Stimulated activated naive CD8-positive, alpha-beta T cell treated with anti-CD3 and anti-CD28 coated beads, Interleukin-15, amount 100 ng/mL, for 72 hours (primary cell): ENCODE measurements around the gene ACTG2.
"Not testable (repeated sequence)": the region's sequence is repeated elsewhere in the genome, so short reads cannot be mapped to it uniquely, and the experiment has no call there.

Experiments
- ATAC-seq: fragments of 150-1000 bp; cut with Tn5 transposase; 2 replicates; pipeline ENCODE4 v1.10.0; 2021; ENCODE audit warnings: mild to moderate bottlenecking, moderate library complexity
- DNase-seq, 2 donors: peaks; one replicate each; pipeline ENCODE4 v3.0.0; 2021 to 2022
- H3K27ac Mint-ChIP-seq, 2 donors: one replicate each; pipeline ENCODE4 v1.8.0; 2022; ENCODE audit warnings: mild to moderate bottlenecking in 2 of 2, mixed read lengths in 2 of 2, moderate library complexity in 2 of 2
- H3K27me3 Mint-ChIP-seq: one replicate; pipeline ENCODE4 v1.8.0; 2022; ENCODE audit warnings: mixed read lengths
- H3K4me1 Mint-ChIP-seq: one replicate; pipeline ENCODE4 v1.8.0; 2022; ENCODE audit warnings: mild to moderate bottlenecking, mixed read lengths
- H3K4me3 Mint-ChIP-seq, 2 donors: one replicate each; pipeline ENCODE4 v1.8.0; 2022; ENCODE audit warnings: mild to moderate bottlenecking in 2 of 2, mixed read lengths in 2 of 2, moderate library complexity in 1 of 2
- H3K9me3 Mint-ChIP-seq, 2 donors: one replicate each; pipeline ENCODE4 v1.8.0; 2022; ENCODE audit warnings: mixed read lengths in 2 of 2

Gene ACTG2

GRCh38 chr2:73892631-73893329 is at the start of gene ACTG2:
Gene ACTG2, plus strand, starts transcription at chr2:73893008. Its CDS starts 8,304 bp downstream, at chr2:73901312.
- H3K27ac Mint-ChIP-seq, result peak within 1 kb of the TSS in 1 of 2 donors; percentile 15

GRCh38 chr2:73844087-73844486 is 48.7 kb upstream of the ACTG2 start:
- H3K9me3 Mint-ChIP-seq, result no peaks in the 10 kb centered on the region
- ATAC-seq (no peak), DNase-seq (no peak)
- no peak overlapping the region for H3K4me3 Mint-ChIP-seq
- peaks cover 4% of the 10 kb centered on the region for H3K4me1 Mint-ChIP-seq
- no peaks in the 10 kb centered on the region for H3K27me3 Mint-ChIP-seq
- H3K27ac Mint-ChIP-seq, result no peak overlapping the region

More at GRCh38 chr2:73892631-73893329, at the start of gene ACTG2:
- DNase-seq, result no peak
- H3K4me1 Mint-ChIP-seq, result peaks cover 41% of the 10 kb centered on the region
- no peaks in the 10 kb centered on the region for H3K9me3 Mint-ChIP-seq
- no peak for ATAC-seq
- H3K27me3 Mint-ChIP-seq, result no peaks in the 10 kb centered on the region
- no peak within 1 kb of the TSS for H3K4me3 Mint-ChIP-seq

GRCh38 chr2:73850009-73850408 is 42.8 kb upstream of the ACTG2 start:
- H3K27ac Mint-ChIP-seq, result no peak overlapping the region
- no peaks in the 10 kb centered on the region for H3K9me3 Mint-ChIP-seq
- no peak for ATAC-seq
- H3K4me1 Mint-ChIP-seq, result no peaks in the 10 kb centered on the region
- H3K27me3 Mint-ChIP-seq, result no peaks in the 10 kb centered on the region
- no peak for DNase-seq
- no peak overlapping the region for H3K4me3 Mint-ChIP-seq

GRCh38 chr2:73851274-73851673 is 41.5 kb upstream of the ACTG2 start:
- peaks cover 9% of the 10 kb centered on the region for H3K4me1 Mint-ChIP-seq
- H3K27me3 Mint-ChIP-seq, result no peaks in the 10 kb centered on the region
- no peak overlapping the region for H3K4me3 Mint-ChIP-seq
- ATAC-seq, result no peak
- no peaks in the 10 kb centered on the region for H3K9me3 Mint-ChIP-seq
- no peak for DNase-seq
- no peak overlapping the region for H3K27ac Mint-ChIP-seq

- peak; percentile 31 for ATAC-seq
- no peaks in the 10 kb centered on the region for H3K9me3 Mint-ChIP-seq
Measured at GRCh38 chr2:73852020-73852419, 40.8 kb upstream of the ACTG2 start.

GRCh38 chr2:73855526-73855925 is 37.3 kb upstream of the ACTG2 start:
- Mint-ChIP-seq H3K9me3 (no peaks in the 10 kb centered on the region), H3K27ac (no peak overlapping the region), H3K4me1 (peaks cover 44% of the 10 kb centered on the region), H3K4me3 (no peak overlapping the region), H3K27me3 (no peaks in the 10 kb centered on the region)
- DNase-seq (no peak), ATAC-seq (no peak)

More at GRCh38 chr2:73852020-73852419, 40.8 kb upstream of the ACTG2 start:
- Mint-ChIP-seq H3K4me1 (peaks cover 16% of the 10 kb centered on the region), H3K27ac (no peak overlapping the region), H3K27me3 (no peaks in the 10 kb centered on the region), H3K4me3 (no peak overlapping the region)
- no peak for DNase-seq

- H3K9me3 Mint-ChIP-seq, result no peaks in the 10 kb centered on the region
- H3K27ac Mint-ChIP-seq, result no peak overlapping the region
- no peaks in the 10 kb centered on the region for H3K27me3 Mint-ChIP-seq
- no peak for ATAC-seq
- H3K4me3 Mint-ChIP-seq, result no peak overlapping the region
- no peak for DNase-seq
- H3K4me1 Mint-ChIP-seq, result peaks cover 46% of the 10 kb centered on the region
Measured at GRCh38 chr2:73856214-73856613, 36.6 kb upstream of the ACTG2 start.

GRCh38 chr2:73859721-73860586 is 32.9 kb upstream of the ACTG2 start:
- no peaks in the 10 kb centered on the region for H3K27me3 Mint-ChIP-seq
- DNase-seq (peak; percentile 26 to 51), ATAC-seq (peak; percentile 100)
- H3K9me3 Mint-ChIP-seq, result no peaks in the 10 kb centered on the region
- H3K27ac Mint-ChIP-seq, result peak overlapping the region; percentile 45 to 70
- peaks cover 46% of the 10 kb centered on the region for H3K4me1 Mint-ChIP-seq
- H3K4me3 Mint-ChIP-seq, result no peak overlapping the region

DNA sequence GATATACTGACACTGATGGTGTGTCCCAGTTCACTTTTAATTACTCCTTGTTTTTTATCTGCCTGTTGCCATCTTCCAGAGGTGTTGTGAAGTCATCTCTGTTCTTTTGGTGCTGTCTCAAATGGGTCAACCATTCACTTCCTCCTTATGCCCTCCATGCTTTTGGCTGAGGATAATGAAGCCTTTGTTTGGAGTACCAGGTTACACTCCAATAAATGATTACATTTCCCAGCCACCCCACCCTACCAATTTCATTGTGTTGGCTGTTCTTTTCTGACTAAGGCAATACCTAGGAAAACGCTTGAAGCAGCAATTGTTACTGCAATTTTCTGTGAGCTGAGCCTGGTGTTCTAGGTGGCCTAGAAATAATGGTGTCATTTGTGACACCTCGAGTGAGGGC is 29.8 kb upstream of the ACTG2 start:
- no peak overlapping the region for H3K27ac Mint-ChIP-seq

GRCh38 chr2:73868204-73868978 is 24.4 kb upstream of the ACTG2 start:
- no peak overlapping the region for H3K27ac Mint-ChIP-seq
- no peak for ATAC-seq

More for the DNA sequence above, 29.8 kb upstream of the ACTG2 start:
- no peak for DNase-seq
- Mint-ChIP-seq H3K9me3 (no peaks in the 10 kb centered on the region), H3K27me3 (no peaks in the 10 kb centered on the region), H3K4me1 (peaks cover 23% of the 10 kb centered on the region), H3K4me3 (no peak overlapping the region)
- ATAC-seq, result no peak

GRCh38 chr2:73870084-73870483 is 22.7 kb upstream of the ACTG2 start:
- no peak overlapping the region for H3K27ac Mint-ChIP-seq
- H3K4me3 Mint-ChIP-seq, result no peak overlapping the region
- H3K27me3 Mint-ChIP-seq, result no peaks in the 10 kb centered on the region
- ATAC-seq (no peak), DNase-seq (no peak)
- no peaks in the 10 kb centered on the region for H3K4me1 Mint-ChIP-seq
- no peaks in the 10 kb centered on the region for H3K9me3 Mint-ChIP-seq

More at GRCh38 chr2:73868204-73868978, 24.4 kb upstream of the ACTG2 start:
- DNase-seq, result no peak
- no peak overlapping the region for H3K4me3 Mint-ChIP-seq
- H3K4me1 Mint-ChIP-seq, result no peaks in the 10 kb centered on the region
- H3K9me3 Mint-ChIP-seq, result no peaks in the 10 kb centered on the region
- H3K27me3 Mint-ChIP-seq, result no peaks in the 10 kb centered on the region

DNA sequence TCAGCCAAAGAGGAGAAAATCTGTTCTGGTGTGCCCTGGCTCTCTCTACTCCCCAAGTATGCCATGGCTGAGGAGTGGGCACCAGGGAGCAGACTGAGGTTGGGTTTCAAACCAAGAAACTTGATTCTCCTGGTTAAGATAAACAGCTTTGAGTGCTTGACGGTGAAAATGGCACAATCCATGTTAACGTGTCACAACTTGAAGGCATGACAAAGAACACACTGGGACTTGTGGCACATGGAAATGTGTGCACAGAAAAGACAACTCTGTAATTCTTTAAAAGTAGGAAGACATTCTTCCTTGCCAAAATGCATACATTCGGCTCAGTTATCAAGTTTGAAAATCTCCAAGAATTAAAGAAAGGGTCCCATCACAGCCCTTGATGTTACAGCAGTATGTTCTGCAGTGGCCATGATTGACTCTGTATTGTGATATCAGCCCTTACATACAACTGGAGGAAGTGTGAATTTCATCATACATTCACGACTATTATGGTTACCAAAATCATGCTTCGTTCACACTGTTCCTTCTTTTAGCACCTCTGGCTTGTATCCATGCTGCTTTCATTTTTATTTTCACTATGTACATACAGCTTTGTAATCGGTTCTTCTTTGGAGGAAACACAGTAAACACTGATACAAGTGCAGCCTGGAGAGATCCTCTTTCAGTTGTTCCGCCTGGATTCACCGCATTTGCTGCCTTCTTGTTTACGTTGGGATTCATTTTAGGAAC is 15.6 kb upstream of the ACTG2 start:
- H3K27me3 Mint-ChIP-seq, result no peaks in the 10 kb centered on the region
- no peak overlapping the region for H3K4me3 Mint-ChIP-seq
- no peaks in the 10 kb centered on the region for H3K4me1 Mint-ChIP-seq
- H3K27ac Mint-ChIP-seq, result no peak overlapping the region
- H3K9me3 Mint-ChIP-seq, result no peaks in the 10 kb centered on the region
- peak; percentile 59 for ATAC-seq
- no peak for DNase-seq

GRCh38 chr2:73877984-73878383 is 14.8 kb upstream of the ACTG2 start:
- not testable (repeated sequence) for H3K27ac Mint-ChIP-seq, H3K4me3 Mint-ChIP-seq, H3K4me1 Mint-ChIP-seq, H3K27me3 Mint-ChIP-seq, DNase-seq, H3K9me3 Mint-ChIP-seq, ATAC-seq

DNA sequence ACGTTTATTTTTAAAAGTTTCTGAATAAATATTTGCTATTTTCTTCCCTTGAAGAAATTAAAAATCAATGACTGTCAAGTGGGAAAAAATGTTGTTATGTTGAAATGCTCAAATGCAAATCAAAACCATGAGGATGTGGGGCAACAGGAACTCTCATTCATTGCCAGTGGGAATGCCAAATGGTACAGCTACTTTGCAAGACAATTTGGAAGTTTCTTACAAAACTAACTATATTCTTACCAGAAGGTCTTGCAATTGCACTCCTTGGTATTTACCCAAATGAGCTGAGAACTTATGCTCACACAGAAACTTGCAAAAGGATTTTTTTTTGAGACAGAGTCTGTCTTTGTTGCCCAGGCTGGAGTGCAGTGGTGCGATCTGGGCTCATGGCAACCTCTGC is 7.4 kb upstream of the ACTG2 start:
- H3K27ac Mint-ChIP-seq, result no peak overlapping the region
- H3K4me3 Mint-ChIP-seq, result no peak overlapping the region
- ATAC-seq, result no peak
- H3K27me3 Mint-ChIP-seq, result peaks cover 13% of the 10 kb centered on the region
- DNase-seq, result no peak
- peaks cover 4 to 7% of the 10 kb centered on the region in 2 donors for H3K9me3 Mint-ChIP-seq
- H3K4me1 Mint-ChIP-seq, result peaks cover 32% of the 10 kb centered on the region

DNA sequence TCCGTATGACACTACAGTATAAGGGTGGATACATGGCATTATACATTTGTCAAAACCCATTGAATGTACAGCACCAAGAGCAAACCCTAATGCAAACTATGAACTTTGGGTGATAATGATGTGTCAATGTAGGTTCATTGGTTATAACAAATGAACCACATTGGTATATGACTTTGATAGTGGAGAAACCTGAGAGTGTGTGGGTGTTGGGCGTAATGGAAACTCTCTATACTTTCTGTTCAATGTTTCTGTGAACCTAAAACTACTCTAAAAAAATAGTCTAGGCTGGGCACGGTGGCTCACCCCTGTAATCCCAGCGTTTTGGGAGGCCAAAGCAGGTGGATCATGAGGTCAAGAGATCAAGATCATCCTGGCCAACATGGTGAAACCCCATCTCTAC is 6.5 kb upstream of the ACTG2 start:
- ATAC-seq (peak; percentile 98), DNase-seq (peak; percentile 36 to 46)
- Mint-ChIP-seq H3K4me1 (peaks cover 32% of the 10 kb centered on the region), H3K27ac (peak overlapping the region in 1 of 2 donors; percentile 45), H3K4me3 (peak overlapping the region; percentile 30 to 32), H3K9me3 (peaks cover 4 to 7% of the 10 kb centered on the region in 2 donors), H3K27me3 (peaks cover 13% of the 10 kb centered on the region)
